ENCODE data around the gene RETN. TPM values are rescaled to one million over a fixed set of nuclear protein-coding genes. Genes with fewer than 3 reads are reported as not detected.

RETN gene
- total and polyA plus RNA-seq, 10 donors = 5.4 to 60.6 (median 17.4) TPM

GRCh38 chr19:7662657-7663056 is 6.2 kb upstream of the RETN start:
- H3K36me3 ChIP-seq = no peaks in the 10 kb centered on the region
- peaks cover 0 to 14% (median 0%) of the 10 kb centered on the region in 7 donors for H3K27me3 ChIP-seq (replicated peaks in 1 of 7)
- no peak overlapping the region for H3K4me3 ChIP-seq
- H3K4me1 ChIP-seq = peaks cover 0 to 15% (median 10%) of the 10 kb centered on the region in 6 donors
- H3K9me3 ChIP-seq = no peaks in the 10 kb centered on the region
- intact Hi-C loops (cut with DNase I; ENCODE audit: low total_unique reads) = no loop called here
- TF ChIP-seq CTCF (IDR thresholded peaks at IDR 0.05 in 8 of 11, conservative IDR thresholded peaks at IDR 0.05 in 3 of 11) (no peak), POLR2A (IDR thresholded peaks at IDR 0.05) (no peak), POLR2AphosphoS5 (IDR thresholded peaks at IDR 0.05) (no peak)
- no peak for DNase-seq
- 85 to 93% (median 88%) methylated on average over 14 of the region's 14 CpGs for WGBS, 5 donors
- no peak overlapping the region for H3K27ac ChIP-seq

- no peaks in the 10 kb centered on the region for H3K36me3 ChIP-seq
- intact Hi-C loops (cut with DNase I; ENCODE audit: low total_unique reads) = no loop called here
- no peak for DNase-seq
- WGBS, 5 donors = 80 to 89% (median 82%) methylated on average over 7 of the region's 7 CpGs
- no peaks in the 10 kb centered on the region for H3K9me3 ChIP-seq
- peaks cover 0 to 23% (median 0%) of the 10 kb centered on the region in 7 donors for H3K27me3 ChIP-seq (replicated peaks in 1 of 7)
- H3K4me3 ChIP-seq = no peak overlapping the region
- no peak overlapping the region for H3K27ac ChIP-seq
- TF ChIP-seq CTCF (IDR thresholded peaks at IDR 0.05 in 8 of 11, conservative IDR thresholded peaks at IDR 0.05 in 3 of 11) (no peak), POLR2AphosphoS5 (IDR thresholded peaks at IDR 0.05) (no peak), POLR2A (IDR thresholded peaks at IDR 0.05) (no peak)
- H3K4me1 ChIP-seq = peaks cover 0 to 9% (median 2%) of the 10 kb centered on the region in 6 donors
Measured at GRCh38 chr19:7663706-7664105, 5.1 kb upstream of the RETN start.

GRCh38 chr19:7665076-7665475 is 3.8 kb upstream of the RETN start:
- Histone ChIP-seq H3K4me1 (peaks cover 0 to 18% (median 0%) of the 10 kb centered on the region in 6 donors), H3K36me3 (no peaks in the 10 kb centered on the region), H3K9me3 (no peaks in the 10 kb centered on the region), H3K27ac (no peak overlapping the region), H3K4me3 (no peak overlapping the region), H3K27me3 (replicated peaks in 1 of 7) (peaks cover 0 to 37% (median 7%) of the 10 kb centered on the region in 7 donors)
- TF ChIP-seq POLR2AphosphoS5 (IDR thresholded peaks at IDR 0.05) (no peak), CTCF (IDR thresholded peaks at IDR 0.05 in 8 of 11, conservative IDR thresholded peaks at IDR 0.05 in 3 of 11) (no peak)
- WGBS, 5 donors = 67 to 83% (median 76%) methylated on average over 4 of the region's 4 CpGs
- no peak for DNase-seq
- intact Hi-C loops (cut with DNase I; ENCODE audit: low total_unique reads) = no loop called here

- H3K27ac ChIP-seq = peak overlapping the region in 4 of 8 donors; percentile 47 to 78 (median 72)
- peak overlapping the region in 3 of 8 donors; percentile 8 to 55 (median 16) for H3K4me3 ChIP-seq
- no peak for TF ChIP-seq POLR2A (IDR thresholded peaks at IDR 0.05)
- no peak for TF ChIP-seq CTCF (IDR thresholded peaks at IDR 0.05 in 8 of 11, conservative IDR thresholded peaks at IDR 0.05 in 3 of 11)
- TF ChIP-seq POLR2AphosphoS5 (IDR thresholded peaks at IDR 0.05) = no peak
- H3K27me3 ChIP-seq (replicated peaks in 1 of 7) = peaks cover 0 to 62% (median 17%) of the 10 kb centered on the region in 7 donors
- intact Hi-C loops (cut with DNase I; ENCODE audit: low total_unique reads) = no loop called here
- peaks cover 0 to 5% (median 0%) of the 10 kb centered on the region in 8 donors for H3K9me3 ChIP-seq
- H3K4me1 ChIP-seq = peaks cover 0 to 32% (median 5%) of the 10 kb centered on the region in 6 donors
- no peaks in the 10 kb centered on the region for H3K36me3 ChIP-seq
- WGBS, 5 donors = 35 to 45% (median 45%) methylated on average over 8 to 9 of the region's 9 CpGs
- no peak for DNase-seq
Measured at GRCh38 chr19:7669641-7670040, 792 bp downstream of the RETN start.

Data from spleen (tissue), 11 donors.